Subcutaneous adipose tissue (tissue), 4 donors: ENCODE results near the gene ZBED4. TPM values are rescaled to one million over a fixed set of nuclear protein-coding genes. Genes with fewer than 3 reads are reported as not detected.

Source experiments
- total RNA-seq, 4 donors: library from RNA; depleted of rRNA; stranded (reverse); fragments of >200 nt; gene quantifications; one replicate each; pipeline ENCODE4 v1.1.0, GENCODE V29; 2016
- TF ChIP-seq, protein P1 (sequence below): fragments of 450-650 bp; IDR thresholded peaks from one replicate; pipeline ENCODE4 v1.5.1; 2016; ENCODE audit warnings: low read depth, mild to moderate bottlenecking, control low read depth, antibody characterized with exemption, moderate library complexity

The ZBED4 gene
- total RNA-seq, 4 donors from 2014 or later = 6.0 to 11.1 (median 7.0) TPM

DNA sequence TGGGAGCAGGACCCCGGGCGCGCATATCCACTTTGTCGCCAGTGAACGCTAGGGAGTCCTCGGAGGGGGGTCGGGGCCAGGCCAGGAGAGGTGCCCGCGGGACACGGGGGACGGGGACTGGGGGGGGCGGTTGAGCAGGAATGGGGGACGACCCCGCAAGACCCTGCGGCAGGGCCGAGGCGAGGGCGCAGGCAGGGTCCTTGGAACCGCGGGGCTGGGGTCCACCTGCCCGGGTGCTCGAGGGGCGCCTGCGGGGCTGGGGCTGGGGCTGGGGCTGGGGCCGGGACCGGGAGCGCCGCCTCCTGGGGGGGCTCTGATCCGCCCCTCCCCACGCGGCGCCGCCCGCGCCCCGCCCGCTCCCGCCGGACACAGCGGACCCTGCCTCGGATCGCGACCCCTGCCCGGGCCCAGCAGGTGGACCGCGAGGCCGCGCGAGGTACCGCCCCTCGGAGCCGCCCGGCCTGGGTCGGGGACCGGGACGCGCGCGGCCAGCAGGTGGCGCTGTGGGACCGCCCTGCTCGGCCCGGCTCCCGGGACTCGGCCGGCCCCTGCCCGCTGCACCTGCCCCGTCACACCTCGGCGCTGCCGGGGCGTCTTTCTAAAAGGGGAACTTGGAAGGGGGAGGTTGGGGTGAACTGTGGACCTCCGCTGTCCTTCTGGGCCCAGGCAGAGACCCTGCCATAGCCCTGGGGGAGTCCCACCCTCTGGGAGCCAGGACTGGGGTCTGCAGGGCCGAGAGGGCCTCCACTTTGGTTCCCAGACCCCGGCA is 75.8 kb downstream of the ZBED4 start:
- TF ChIP-seq, protein P1, sequence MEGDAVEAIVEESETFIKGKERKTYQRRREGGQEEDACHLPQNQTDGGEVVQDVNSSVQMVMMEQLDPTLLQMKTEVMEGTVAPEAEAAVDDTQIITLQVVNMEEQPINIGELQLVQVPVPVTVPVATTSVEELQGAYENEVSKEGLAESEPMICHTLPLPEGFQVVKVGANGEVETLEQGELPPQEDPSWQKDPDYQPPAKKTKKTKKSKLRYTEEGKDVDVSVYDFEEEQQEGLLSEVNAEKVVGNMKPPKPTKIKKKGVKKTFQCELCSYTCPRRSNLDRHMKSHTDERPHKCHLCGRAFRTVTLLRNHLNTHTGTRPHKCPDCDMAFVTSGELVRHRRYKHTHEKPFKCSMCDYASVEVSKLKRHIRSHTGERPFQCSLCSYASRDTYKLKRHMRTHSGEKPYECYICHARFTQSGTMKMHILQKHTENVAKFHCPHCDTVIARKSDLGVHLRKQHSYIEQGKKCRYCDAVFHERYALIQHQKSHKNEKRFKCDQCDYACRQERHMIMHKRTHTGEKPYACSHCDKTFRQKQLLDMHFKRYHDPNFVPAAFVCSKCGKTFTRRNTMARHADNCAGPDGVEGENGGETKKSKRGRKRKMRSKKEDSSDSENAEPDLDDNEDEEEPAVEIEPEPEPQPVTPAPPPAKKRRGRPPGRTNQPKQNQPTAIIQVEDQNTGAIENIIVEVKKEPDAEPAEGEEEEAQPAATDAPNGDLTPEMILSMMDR = no peak

DNA sequence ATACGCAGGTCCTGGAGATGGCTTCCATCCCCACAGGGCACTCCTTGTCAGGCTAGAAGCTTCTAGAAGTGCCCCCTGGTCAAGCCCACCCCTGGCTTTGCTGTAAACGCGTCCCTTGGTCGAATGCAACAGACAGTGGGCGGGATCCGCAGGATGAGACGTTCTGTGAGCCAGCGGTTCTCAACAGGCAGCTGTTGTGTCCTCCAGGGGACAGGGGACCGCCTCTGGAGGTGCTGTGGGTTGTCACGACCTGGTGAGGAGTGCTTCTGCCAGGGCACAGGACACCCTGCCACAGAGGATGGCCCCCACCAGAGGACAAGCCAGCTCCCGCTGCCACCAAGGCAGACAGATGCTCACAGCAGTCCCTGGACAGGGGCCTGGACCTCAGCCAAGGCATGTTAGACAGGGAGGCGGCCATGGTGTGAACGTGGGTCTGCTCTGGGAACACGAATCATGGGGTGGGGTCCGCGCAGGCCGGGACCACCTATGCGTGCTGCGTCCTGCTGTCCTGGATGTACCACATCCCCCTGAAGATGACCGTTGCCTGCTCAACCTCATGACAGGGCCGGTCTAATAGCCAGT is 76.4 kb downstream of the ZBED4 start:
- TF ChIP-seq, protein P1 = no peak

DNA sequence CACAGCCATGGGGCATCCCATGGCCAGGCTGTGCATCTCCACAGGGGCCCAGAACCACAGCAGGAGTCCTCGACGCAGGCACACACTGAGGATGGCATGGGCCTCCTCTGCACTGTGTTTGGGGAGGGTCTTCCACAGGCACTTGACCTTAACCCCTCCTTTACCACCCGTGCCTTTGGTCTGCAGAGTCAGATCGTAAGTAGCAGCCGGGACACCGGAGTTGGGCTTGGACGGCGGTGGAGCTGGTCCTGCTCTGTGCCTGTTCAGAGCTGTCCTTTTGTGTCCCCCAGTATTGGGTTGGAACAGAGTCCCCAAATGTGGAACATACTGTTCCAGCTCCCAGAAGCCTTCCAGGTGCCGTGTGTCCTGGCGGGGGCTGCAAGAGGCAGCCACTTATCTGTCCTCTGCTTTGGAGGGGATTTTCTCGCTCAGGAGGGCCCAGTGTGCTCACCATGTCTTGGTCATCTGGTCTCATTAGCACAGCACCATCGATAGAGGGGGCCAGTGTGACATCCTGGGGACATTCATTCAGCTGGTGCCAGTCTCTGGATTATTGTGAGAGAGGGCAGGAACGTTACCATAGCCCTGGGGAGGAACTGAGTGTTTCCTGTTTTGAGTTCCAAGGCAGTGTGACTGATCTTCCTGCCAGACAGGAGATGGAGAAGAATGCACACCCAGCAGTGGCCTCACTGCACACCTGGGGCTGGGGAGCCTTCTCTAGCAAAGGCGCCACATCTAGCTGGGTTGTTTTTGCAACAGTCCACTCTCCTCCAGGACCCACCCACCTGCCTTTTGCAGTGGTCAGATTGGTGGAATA is 77.2 kb downstream of the ZBED4 start:
- TF ChIP-seq, protein P1 = no peak

DNA sequence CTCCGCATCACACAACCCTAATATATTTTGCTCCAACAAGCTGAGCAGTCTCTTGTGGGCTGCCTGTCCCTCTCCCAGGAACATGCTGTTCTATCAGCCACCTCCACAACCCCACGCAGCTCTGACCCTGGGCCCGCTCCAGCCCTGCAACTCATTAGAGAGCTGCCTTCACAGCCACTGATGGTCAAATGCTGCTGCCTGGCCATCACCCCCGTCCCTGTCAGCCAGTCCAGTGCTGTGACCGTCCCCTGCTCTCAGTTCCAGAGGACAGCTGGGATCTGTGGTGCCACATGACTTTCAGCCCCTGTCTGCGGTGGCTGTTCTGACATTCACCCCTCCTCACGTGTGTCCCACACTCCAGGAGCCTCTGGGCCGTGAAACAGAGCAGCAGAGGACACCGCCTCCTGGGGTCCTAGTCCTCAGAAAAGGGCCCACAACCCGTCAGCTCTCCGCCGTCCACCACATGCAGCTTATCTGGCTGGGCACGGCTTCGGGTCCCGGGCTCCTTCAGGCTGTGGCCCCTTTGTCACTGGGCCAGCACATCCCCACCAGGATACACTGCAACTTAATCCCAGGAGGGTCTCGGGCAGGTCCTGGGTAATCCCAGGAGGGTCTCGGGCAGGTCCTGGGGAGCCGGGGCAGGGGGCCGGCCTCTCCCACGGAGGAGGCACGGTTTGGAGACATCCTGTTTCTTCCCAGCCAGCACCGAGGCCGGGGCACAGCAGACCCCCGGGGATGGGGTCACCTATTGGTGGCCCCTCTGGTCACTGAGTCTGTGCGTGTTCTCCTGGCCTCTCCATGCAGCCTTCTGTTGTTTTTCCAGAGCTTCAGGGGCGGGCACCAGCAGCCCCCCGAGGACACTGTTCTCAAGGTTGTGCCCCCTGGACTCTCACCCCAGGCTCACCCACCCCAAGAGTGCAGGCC is 79.9 kb downstream of the ZBED4 start:
- TF ChIP-seq, protein P1 = no peak

DNA sequence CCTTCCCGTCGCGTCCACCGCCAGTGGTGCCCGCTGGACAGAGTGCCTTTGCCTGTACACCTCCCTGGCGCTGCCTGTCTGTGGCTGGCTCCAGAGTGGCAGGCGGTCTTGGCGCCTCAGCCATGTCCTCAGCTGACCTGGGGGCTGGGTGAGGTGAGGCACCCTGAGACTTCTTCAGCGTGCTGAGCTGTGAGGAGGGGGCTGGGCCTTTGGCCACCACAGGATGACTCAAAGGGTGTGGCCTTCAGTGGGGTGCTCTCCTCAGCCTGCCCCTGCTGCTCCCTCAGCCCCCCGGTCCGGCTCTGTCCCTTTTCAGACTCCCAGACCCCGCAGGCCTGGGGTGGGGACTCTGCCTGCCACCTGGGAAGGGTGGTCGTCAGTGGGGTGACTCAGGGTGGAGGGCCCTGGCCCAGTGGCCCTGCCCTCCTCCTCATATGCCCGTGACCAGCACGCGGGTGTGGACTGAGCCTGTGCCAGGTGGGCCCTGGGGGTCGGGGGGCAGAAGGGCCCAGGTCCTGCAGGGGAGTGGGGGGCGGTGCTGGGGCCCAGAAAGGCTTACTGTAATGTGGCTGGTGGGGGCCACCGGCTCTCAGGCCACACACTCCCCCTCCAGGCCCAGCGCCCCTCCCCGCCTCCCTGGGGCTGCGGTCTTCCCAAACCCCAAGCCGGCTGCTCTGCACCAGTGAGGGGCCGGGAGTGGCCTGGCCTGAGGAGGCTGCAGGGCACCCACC is 80.7 kb downstream of the ZBED4 start:
- TF ChIP-seq, protein P1 = no peak

DNA sequence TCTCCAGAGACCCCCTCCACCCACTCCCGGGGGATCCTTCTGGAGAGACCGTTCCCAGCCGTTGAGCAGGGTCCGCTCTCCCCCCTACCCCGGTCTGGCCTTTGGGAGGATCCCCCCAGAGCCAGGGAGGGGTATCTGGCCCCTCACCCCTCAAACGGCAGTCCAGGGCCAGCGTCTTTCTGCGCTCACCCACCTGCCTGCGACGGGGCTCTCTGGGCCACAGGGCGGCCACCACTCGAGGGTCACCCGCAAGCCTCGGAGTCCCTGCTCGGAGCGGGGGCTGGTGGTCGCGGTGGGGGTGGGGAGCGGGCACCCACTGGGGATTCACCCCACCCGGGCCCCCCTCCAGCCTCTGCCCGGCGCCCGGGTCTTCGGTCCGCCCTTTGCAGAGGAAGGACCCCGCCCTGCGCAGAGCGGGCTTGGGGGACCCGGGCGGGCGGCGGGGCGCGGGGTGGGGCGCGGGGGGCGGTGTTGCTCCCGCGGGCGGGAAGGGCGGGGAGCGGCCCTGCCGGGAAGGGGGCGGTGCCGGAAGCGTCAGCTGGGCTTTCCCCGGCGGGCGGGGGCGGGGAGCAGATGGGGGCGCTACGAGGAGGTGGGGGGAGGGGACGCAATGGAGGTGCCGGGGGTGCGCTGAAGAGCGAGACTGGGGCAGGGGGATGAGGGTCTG is 81.4 kb downstream of the ZBED4 start:
- TF ChIP-seq, protein P1 = no peak
